SKM-1 (cell line): ENCODE measurements around the gene ANKHD1.
"Not testable (repeated sequence)": the region's sequence is repeated elsewhere in the genome, so short reads cannot be mapped to it uniquely, and the experiment has no call there.

Source experiments
- DNase-seq: peaks from one replicate; lab custom pipeline; 2025; ENCODE audit not compliant: unreplicated experiment; lab: John Stamatoyannopoulos, UW

ANKHD1 gene

GRCh38 chr5:140420226-140420570 lies 18.6 kb downstream of the ANKHD1 start:
- DNase-seq = no peak

GRCh38 chr5:140420665-140421361 lies 19.2 kb downstream of the ANKHD1 start:
- DNase-seq = no peak

- DNase-seq = not testable (repeated sequence)
Observed at GRCh38 chr5:140421375-140421774, 19.7 kb downstream of the ANKHD1 start.

GRCh38 chr5:140423609-140424008 lies 22.0 kb downstream of the ANKHD1 start:
- no peak for DNase-seq

GRCh38 chr5:140424135-140424534 lies 22.5 kb downstream of the ANKHD1 start:
- DNase-seq = no peak

GRCh38 chr5:140427726-140428125 lies 26.1 kb downstream of the ANKHD1 start:
- not testable (repeated sequence) for DNase-seq

GRCh38 chr5:140429724-140430123 lies 28.1 kb downstream of the ANKHD1 start:
- no peak for DNase-seq

GRCh38 chr5:140432212-140432611 lies 30.6 kb downstream of the ANKHD1 start:
- DNase-seq = no peak

- no peak for DNase-seq
Observed at GRCh38 chr5:140432916-140433315, 31.3 kb downstream of the ANKHD1 start.

GRCh38 chr5:140457368-140457767 lies 55.7 kb downstream of the ANKHD1 start:
- not testable (repeated sequence) for DNase-seq

- no peak for DNase-seq
Observed at GRCh38 chr5:140466981-140467742, 65.5 kb downstream of the ANKHD1 start.

GRCh38 chr5:140468188-140468587 lies 66.6 kb downstream of the ANKHD1 start:
- no peak for DNase-seq

- no peak for DNase-seq
Observed at GRCh38 chr5:140469259-140469658, 67.6 kb downstream of the ANKHD1 start.

GRCh38 chr5:140480310-140481014 lies 78.8 kb downstream of the ANKHD1 start:
- DNase-seq = no peak

- no peak for DNase-seq
Observed at GRCh38 chr5:140481758-140482157, 80.1 kb downstream of the ANKHD1 start.

- DNase-seq = no peak
Observed at GRCh38 chr5:140483055-140483454, 81.4 kb downstream of the ANKHD1 start.

- not testable (repeated sequence) for DNase-seq
Observed at GRCh38 chr5:140488141-140488540, 86.5 kb downstream of the ANKHD1 start.

- no peak for DNase-seq
Observed at GRCh38 chr5:140488914-140489313, 87.3 kb downstream of the ANKHD1 start.

GRCh38 chr5:140497897-140498296 lies 96.3 kb downstream of the ANKHD1 start:
- DNase-seq = no peak

- no peak for DNase-seq
Observed at GRCh38 chr5:140498591-140498990, 97.0 kb downstream of the ANKHD1 start.

GRCh38 chr5:140502834-140503233 lies 101.2 kb downstream of the ANKHD1 start:
- DNase-seq = no peak

GRCh38 chr5:140509898-140510297 lies 108.3 kb downstream of the ANKHD1 start:
- DNase-seq = no peak
